HT1080 (cell line): ENCODE measurements around the gene PYGB. TPM values are rescaled to one million over a fixed set of nuclear protein-coding genes. Genes with fewer than 3 reads are reported as not detected.

ENCODE experiments used
- DNase-seq: peaks from one replicate; pipeline ENCODE4 v3.0.0-alpha.2; 2015; ENCODE audit warnings: low read depth
- total RNA-seq: library from RNA; depleted of rRNA; stranded (reverse); fragments of >200 nt; shearing (Covaris generic); gene quantifications from 2 replicates; pipeline ENCODE4 v1.2.3, GENCODE V29; 2014

PYGB gene
- total RNA-seq, 1 experiment from 2014 or later: 121 TPM

DNA sequence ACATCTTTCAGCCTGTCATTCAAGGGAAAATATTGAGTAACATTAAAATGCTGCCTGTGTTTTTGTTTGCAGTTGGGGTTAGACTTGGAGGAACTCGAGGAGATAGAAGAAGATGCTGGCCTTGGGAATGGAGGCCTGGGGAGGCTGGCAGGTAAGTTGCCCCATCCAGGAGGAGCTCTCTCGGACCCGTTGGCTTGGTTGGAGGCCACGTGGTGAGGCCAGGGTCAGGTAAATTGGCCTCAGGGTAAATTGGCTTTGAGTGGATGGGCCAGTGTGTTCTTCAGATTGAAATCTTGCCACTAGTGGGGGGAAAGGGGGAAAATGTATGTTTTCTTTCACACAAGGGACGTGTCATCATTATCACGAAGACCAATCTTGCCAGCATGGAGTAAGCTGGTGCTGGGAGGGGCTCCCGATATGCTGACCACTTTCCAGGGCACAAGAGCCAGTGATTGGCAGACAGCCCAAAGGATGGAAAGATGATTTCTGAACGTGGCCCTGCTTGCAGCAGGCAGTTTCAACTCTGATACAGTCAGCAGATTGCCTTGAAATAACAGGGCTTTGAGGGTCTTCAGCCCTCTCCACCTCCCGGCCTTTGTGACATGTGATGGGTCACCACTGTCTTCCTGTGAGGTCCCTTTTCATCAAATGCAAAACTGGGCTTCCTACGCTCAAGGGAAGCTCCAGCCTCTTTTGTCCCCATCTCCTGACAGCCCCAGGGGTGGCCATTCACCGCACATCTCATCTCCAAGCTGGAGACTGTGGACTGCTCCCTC lies 21.4 kb downstream of the PYGB start:
- no peak for DNase-seq

DNA sequence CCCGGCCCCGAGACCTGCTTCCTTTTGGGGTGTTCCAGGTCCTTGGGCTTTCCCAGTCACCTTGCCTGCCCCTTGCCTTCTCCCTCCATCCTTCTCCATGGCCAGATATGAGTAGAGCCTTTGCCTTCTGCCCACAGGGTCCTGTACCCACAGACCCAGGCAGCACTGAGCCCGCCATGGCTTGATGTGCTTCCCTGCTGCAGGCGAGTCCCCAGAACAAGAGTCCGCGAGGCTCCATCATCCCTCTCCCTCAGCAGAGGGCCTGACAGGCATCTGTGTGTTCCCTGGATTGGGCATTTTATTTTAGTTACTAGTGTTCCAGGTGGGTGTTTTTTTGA lies 21.9 kb downstream of the PYGB start:
- no peak for DNase-seq

DNA sequence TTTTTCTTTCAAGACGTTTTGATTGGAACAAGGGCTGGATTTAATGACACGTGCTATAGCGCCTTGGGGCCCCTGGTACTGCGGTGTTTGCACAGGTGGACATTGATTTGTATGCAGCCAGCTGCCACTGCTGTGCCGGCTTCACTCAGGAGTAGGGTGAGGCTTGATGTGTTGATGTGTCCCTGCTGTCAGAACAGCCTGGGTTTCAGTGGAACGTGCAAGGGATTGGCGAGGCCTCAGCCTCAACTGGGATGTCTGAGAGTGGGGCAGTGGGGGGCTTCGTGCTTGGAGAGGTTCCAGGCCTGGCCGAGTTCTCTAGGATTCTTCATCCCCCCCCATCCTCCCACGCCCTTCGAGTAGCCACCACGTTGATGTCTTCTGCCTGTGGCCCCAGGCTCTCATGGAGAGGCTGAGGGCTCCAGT lies 23.0 kb downstream of the PYGB start:
- no peak for DNase-seq

DNA sequence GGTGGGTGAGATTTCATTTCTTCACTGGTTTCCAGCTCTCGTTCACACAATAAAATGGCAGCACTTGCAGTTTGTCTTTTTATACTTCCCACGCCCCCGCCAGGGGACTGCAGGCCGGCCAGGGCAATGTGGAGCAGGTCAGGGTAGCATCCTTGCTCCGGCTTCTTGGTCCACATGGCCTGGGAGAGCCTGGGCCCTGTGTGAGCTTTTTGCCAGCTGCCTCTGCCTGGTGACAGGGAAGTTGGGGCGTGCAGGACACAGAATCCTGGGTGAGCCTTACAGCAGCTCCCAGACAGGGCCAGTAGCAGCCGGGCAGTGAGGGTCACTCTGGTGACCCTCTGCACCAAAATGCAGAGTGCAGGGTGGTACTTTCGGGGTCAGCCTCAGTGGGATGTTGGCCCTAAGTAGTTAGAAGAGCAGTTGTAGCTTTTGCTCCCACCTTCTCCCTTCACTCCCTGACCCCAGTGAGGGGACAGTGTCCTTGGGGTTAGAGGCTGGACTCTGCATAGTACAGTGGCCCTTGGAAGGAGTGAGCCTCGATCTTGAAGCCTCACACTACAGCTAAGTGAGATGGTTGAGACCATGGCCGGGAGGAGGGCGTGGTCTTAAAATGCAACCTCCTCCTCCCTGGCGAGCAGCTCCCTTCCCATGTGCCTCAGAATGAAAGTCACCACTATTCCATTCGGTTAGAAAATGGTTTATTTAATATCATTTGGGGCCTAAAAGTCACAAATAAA lies 23.8 kb downstream of the PYGB start:
- DNase-seq: no peak

DNA sequence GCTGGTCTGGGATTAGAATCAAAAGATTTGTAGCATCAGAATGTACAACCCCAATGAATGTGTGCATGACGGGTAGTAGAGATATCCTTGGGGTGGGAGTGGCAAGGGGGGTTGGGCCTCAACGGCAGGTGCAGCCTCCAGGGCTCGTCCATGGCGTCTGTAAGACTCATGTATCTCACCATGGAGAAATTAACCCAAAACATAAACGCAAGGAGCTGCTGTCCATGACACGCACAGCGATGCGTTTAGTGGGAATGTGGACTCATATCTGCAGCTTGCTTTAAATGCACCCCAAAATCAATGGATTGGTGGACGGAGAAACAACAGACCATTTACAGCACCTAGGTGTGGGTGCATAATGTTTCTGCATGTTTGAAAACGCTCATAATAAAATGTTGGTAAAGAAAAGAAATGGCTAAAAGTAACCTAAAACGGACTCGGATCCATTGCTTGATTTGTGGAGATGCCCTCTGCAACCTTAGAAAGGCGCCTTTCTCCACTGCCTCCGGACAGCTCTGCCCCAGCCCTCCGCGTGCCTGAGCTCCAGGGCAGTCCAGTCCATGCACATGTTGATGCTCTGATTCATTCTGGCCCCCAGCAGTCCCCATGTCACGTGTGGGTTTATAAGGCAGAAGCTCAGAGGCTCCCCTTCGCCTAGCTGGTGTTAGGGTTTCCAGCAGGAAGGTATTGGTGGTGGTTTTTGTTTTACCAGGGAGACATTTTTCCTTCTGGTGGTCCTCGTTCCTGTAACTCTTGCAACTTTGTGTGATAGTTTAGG lies 24.5 kb downstream of the PYGB start:
- DNase-seq: no peak

DNA sequence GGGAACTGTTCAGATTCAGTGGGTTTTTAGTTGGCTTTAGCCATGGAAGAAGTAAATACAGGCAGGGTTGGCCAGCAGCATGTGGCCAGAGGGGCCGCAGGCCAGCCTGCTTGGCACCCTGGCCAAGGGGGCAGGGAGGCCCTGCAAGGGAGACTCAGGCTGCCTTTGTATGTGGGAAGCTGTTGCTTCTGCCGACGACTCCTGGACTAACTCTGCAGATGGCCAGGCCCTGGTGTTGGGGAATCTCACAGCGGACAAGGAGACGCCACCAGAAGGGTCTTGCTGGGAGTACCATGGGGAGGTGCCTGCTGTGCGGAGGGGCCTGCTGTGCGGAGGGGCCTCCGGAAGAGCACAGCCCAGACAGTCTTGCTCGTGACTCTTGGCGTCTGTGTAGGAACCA lies 25.2 kb downstream of the PYGB start:
- DNase-seq: no peak

DNA sequence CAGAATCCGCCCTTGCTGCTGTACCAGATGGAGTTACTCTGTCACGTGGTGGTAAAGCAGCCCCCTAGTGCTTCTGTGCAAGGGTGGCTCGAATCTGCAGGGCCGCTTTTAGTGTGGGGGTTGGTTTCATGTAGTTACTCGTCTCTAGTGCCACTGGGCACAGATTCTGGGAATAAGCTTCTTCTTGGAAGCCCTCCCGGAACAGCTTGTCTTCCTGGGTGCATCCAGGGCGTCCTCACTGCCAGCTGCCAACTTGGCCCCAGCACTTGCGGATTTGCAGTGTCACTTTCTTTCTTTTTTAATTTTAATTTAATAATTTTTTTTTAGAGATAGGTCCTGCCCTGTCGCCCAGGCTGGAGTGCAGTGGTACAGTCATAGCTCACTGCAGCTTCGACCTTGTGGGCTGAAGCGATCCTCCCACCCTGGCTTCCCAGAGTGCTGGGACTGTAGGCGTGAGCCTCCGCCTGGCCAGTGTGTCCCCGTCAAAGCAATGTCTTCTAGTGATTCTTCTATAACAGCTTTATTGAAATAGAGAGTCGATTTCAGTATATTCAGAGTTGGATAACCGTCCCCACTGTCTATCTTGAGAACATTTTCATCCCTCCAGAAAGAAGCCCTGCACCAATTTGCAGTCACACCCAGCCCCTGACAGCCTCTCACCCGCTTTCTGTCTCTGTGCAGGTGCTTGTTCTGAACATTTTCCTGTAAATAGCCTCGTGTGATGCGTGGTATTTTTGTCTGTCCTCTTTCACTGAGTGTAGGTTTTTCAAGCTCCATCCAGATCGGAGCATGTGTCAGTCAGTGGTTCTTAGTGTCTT lies 25.9 kb downstream of the PYGB start:
- no peak for DNase-seq

DNA sequence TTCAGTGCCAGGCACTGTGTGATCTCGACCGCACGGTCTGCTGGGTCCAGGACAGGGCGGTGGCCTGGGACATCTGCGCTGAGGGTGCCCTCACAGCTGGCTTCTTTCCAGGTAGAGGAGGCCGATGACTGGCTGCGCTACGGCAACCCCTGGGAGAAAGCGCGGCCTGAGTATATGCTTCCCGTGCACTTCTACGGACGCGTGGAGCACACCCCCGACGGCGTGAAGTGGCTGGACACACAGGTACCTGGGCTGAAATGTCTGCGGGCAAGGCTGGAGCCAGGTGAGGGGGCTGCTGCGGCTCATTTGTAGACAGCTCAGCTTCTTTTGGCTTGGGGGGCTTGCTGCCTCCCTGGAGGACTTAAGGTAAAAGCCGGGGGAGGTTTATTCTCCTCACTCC lies 26.6 kb downstream of the PYGB start:
- no peak for DNase-seq

DNA sequence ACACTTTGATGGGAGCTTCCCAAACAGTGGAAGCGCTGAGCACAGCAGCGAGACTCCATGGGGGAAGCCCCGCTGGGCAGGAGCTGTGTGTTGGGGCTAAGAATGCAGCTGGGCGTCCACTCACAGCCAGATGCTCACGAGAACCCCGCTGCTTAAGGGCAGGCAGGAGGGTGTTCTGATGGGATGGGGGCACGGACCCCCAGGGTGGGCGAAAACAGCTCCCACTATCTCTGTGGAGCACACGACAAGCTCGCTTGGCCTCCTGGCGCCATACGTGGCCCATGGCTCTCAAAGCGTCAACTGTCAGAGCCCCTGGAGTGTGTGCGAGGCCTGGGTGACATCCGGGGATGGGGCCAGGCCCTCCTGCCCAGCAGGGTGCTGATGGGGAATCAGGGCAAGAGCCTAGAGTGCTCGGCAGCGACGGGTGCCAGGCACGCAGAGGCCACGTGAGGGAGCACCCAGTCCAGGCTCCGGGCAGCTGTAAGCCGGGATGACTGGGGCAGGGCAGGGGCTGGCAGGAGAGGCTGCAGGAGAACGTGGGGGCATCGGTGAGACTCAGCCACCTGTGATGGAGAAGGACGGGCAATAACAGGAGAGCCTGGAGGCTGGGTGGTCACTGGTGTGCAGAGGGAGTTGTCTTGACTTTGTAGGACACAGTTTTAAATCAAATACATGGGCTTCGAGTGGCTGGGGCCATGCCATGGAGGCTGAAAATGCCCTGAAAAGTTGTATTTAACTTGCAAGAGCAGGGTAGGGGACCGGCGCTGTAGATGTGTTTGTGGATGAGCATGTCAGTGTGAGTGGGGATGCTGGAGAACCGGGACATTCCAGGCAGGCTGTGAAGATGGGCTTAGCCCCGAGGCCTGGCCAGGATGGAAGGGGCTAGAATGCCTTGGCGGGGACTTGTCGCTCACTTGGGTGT lies 27.3 kb downstream of the PYGB start:
- no peak for DNase-seq

DNA sequence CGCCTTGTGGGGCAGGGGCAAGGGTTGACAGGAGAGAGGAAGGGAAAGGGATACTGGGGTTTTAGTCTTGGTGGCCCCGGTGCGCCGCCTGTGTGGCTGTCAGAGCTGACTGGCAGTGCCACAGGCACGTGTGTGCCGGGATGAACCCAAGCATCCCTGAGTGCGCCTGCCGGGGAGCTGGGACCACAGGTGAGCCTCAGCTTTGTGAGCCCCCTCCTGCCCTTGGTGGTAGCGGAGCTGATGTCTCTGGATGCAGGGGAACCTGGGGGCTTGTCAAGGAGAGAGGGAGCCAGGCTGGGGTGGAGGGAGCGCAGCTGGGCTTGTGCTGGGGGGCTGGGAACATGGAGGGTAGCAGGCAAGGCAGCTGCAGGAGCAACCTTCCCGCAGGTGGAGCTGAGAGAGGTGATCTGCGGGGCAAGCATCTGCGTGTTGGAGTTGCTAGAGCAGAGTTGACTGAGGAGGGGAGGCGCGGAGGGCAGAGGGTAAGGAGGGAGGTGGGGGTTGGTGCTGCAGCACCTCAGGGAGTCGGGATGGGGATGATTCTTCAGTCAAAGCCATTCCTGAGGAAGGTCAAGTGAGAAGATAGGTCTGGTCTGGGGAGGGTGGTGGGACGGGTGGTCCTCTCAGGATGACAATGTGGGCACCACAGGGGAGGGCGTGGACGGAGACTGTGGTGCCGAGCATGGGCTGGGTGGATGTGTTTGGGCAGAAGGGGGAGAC lies 28.1 kb downstream of the PYGB start:
- DNase-seq: no peak

DNA sequence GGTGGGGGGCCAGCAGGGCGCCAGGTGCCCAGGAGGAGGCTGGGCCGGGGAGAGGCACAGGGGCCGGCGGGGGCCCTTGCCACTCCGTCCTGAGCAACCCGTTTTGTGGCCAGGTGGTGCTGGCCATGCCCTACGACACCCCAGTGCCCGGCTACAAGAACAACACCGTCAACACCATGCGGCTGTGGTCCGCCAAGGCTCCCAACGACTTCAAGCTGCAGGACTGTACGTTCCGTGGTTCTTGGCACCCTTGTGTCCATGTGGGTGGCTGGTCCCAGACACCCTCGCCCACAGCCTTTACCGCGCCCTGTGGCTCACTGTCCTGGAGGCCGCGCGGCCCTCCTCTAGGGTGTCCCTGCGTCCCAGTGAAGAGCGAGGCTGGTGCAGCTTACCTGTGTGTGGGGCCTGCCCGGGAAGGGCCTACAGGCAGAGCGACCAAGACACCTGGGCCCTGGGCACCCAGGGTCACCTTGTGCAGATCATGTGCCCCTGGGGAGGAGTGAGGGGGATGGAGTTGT lies 28.7 kb downstream of the PYGB start:
- no peak for DNase-seq

DNA sequence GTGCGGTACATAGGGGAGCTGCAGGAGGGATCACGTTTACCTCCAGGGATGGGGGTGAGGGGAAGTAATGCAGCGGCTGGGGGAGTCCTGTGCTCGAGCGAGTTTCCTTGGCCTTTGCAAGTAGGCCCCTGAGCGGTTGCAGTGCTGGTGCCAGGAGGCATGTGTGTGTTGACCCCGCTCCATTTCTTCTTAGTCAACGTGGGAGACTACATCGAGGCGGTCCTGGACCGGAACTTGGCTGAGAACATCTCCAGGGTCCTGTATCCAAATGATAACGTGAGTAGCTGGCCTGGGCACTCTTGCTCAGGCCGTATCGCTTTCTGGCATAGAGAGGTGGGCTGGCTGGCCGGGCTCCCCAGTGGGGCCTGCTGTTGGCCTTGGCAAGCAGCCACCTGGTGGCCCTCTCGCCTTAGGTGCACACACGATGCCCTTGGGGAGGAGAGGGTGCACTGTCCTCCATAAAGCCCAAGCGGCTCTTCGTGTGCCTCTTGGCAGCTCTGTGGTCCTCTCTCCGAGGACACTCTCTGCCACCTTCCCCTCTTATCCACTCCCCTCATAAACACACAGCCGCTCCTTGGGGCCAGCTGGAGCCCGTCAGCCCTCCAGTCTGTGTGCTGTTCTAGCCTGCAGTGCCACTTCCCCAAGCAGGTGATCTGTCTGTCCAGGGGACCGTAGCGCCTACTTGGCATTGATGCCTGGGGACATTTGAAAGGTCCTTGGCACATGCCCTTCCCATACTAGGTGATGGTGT lies 29.3 kb downstream of the PYGB start:
- no peak for DNase-seq

DNA sequence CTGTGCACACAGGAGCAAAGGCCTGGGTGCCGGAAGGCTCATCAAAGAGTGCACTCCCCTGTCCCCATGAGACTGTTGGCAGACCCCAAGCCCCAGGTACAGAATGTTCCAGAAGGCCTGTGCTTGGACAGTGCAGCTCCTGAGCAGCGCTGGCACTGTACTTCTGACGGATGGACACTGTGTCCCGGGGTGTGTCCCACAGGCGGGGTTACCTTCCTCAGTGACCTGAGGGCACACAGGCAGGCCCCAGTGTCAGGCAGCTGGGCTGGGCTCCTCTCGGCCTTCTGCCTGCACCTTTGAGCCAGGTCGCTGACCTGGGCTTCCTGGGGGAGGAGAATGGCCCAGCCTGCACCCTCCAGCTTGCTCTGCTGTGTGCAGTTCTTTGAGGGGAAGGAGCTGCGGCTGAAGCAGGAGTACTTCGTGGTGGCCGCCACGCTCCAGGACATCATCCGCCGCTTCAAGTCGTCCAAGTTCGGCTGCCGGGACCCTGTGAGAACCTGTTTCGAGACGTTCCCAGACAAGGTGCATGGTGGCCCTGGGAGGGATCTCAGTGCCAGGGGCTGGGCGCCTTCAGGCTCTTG lies 30.1 kb downstream of the PYGB start:
- no peak for DNase-seq

DNA sequence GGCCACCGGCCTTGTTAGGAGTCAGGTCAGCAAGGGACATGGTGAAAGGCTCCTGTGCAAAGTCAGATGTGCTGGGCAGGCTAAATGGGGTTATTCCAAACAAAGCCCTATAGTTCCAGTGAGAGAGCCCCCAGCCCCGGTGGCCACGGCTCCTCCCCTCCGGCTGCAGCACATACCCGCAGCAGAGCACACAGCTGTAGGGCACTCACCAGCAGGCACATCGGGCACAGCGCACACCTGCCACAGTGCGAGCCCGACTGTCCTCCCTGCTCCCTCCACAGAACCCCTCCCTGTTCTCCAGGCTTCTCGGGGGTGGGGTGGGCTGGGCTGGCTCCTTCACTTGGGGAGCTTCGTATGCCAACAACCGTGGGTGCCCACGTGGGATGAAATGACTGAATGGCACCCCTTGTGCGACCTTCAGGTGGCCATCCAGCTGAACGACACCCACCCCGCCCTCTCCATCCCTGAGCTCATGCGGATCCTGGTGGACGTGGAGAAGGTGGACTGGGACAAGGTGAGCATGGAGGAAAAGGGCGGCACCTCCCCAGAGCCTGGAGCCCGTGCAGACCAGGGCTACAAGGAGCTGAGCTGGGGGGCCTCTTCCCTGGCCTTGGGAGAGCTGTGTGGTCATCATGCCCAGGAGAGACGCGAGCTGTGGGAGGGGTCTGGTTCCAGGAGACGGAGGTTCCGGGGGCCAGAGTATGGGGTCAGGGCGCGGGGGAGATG lies 30.9 kb downstream of the PYGB start:
- DNase-seq: no peak

DNA sequence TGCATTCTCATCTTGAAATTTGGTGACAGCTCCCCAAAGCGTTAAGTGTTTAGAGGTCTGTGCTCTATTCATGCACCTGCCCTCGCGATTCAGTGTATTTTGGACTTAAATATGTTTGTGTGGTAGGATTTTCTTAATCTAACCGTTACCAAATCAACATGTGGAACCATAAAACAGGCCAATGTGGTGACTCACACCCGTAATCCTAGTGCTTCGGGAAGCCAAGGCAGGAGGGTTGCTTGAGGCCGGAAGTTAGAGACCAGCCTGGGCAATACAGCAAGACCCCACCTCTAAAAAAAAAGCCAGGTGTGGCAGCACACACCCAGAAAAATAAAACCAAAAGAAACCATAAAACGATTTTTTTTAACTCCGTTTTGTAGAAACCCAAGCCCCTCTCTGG lies 31.5 kb downstream of the PYGB start:
- DNase-seq: no peak

DNA sequence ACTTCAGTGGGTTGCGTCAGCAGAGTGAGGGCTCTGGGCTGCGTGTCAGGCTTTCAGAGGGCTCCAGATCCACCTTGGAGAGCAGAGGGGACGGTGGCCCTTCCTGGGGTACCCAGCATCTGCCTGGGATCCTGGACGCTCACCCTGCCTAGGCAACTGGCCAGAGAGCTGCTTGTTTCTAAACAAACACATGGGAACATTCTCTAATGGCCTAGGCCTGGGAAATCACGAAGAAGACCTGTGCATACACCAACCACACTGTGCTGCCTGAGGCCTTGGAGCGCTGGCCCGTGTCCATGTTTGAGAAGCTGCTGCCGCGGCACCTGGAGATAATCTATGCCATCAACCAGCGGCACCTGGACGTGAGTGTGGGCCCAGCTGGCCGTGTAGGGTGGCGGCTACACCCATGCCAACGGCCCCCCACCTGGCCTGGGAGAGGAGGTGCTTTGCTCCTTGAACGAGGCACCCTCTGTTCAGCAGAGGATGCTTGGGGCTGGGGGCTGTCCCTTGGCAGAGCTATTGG lies 32.2 kb downstream of the PYGB start:
- DNase-seq: no peak
